Skeletal muscle cell (primary cell): ENCODE data around the gene ZNF71.

Experiments
- DNase-seq: peaks from one replicate; pipeline ENCODE4 v3.0.0-alpha.2; 2010; ENCODE audit warnings: low read depth
- H3K4me3 ChIP-seq: 2 replicates; pipeline ENCODE4 v1.5.1; 2011; ENCODE audit warnings: low read depth, mild to moderate bottlenecking, control low read depth, low read length, moderate library complexity

ZNF71 gene

GRCh38 chr19:56594783-56595547 lies at the start of gene ZNF71:
Gene ZNF71 (plus strand): TSS chr19:56595302. CDS start chr19:56601559, 6,257 bp downstream.
- peak; percentile 43 for DNase-seq

DNA sequence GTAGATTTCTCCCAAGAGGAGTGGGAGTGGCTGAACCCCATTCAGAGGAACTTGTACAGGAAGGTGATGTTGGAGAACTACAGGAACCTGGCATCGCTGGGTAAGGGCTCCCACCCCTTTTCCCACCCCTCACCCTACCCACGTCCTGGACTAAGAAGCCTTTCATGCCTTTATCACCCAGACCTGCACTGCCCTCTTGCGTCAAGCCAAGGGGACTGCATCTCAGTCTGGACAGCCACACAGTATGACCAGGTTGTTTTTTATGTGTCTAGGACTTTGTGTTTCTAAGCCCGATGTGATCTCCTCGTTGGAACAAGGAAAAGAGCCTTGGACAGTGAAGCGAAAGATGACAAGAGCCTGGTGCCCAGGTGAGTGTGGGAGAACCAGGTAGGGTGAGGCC lies 47.6 kb upstream of the ZNF71 start:
- no peak overlapping the region for H3K4me3 ChIP-seq
- DNase-seq, result no peak

More at GRCh38 chr19:56594783-56595547, at the start of gene ZNF71:
- H3K4me3 ChIP-seq, result peak within 1 kb of the TSS; percentile 94

- no peak overlapping the region for H3K4me3 ChIP-seq
- DNase-seq, result no peak
Observed at GRCh38 chr19:56554272-56554869, 40.7 kb upstream of the ZNF71 start.

DNA sequence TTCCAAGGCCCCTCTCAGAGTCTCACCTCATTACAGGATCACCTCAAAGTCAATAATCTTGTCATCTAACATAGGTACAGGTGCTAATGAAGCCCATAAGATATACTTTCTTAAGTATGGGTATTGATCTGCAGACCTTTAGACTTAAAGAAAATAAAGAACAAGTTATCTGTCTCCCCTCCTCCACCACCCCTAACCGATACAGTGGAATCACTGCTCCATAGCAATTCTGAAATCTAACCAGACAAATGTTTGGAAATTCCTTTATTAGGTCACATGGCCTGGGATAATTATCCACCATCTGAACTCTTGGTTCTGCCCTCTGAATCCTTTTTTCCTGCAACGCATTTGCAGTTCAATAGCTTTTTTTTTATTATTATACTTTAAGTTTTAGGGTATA lies 32.3 kb upstream of the ZNF71 start:
- no peak for DNase-seq
- H3K4me3 ChIP-seq, result no peak overlapping the region

- peak overlapping the region; percentile 91 for H3K4me3 ChIP-seq
- no peak for DNase-seq
Observed at GRCh38 chr19:56566904-56567273, 28.2 kb upstream of the ZNF71 start.

GRCh38 chr19:56567274-56568120 lies 27.6 kb upstream of the ZNF71 start, which contains the start of gene ZNF470:
Gene ZNF470 (plus strand): TSS chr19:56567468. CDS start chr19:56570312, 2,844 bp downstream.
- DNase-seq, result peak; percentile 76
- H3K4me3 ChIP-seq, result peak within 1 kb of the TSS; percentile 91

GRCh38 chr19:56572589-56572988 lies 22.5 kb upstream of the ZNF71 start:
- no peak overlapping the region for H3K4me3 ChIP-seq
- no peak for DNase-seq

- DNase-seq, result no peak
- H3K4me3 ChIP-seq, result no peak overlapping the region
Observed at GRCh38 chr19:56573914-56574313, 21.2 kb upstream of the ZNF71 start.

DNA sequence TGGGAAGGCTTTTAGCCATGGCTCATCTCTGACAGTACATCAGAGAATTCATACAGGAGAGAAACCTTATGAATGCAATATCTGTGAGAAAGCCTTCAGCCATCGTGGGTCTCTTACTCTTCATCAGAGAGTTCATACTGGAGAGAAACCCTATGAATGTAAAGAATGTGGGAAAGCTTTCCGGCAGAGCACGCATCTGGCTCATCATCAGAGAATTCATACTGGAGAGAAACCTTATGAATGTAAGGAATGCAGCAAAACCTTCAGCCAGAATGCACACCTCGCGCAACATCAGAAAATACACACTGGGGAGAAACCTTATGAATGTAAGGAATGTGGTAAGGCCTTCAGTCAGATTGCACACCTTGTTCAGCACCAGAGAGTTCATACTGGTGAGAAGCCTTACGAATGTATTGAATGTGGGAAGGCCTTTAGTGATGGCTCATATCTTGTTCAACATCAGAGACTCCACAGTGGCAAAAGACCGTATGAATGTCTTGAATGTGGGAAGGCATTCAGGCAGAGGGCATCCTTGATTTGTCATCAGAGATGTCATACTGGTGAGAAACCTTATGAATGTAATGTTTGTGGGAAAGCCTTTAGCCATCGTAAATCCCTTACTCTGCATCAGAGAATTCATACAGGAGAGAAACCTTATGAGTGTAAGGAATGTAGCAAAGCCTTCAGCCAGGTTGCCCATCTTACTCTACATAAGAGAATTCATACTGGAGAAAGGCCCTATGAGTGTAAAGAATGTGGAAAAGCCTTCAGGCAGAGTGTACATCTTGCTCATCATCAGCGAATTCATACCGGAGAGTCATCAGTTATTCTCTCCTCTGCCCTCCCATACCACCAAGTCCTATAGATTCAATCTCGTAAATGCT lies 17.1 kb upstream of the ZNF71 start:
- no peak for DNase-seq
- no peak overlapping the region for H3K4me3 ChIP-seq

GRCh38 chr19:56594446-56594782 lies 688 bp upstream of the ZNF71 start:
- peak overlapping the region; percentile 94 for H3K4me3 ChIP-seq
- no peak for DNase-seq

GRCh38 chr19:56595548-56595899 lies 422 bp downstream of the ZNF71 start:
- no peak for DNase-seq

DNA sequence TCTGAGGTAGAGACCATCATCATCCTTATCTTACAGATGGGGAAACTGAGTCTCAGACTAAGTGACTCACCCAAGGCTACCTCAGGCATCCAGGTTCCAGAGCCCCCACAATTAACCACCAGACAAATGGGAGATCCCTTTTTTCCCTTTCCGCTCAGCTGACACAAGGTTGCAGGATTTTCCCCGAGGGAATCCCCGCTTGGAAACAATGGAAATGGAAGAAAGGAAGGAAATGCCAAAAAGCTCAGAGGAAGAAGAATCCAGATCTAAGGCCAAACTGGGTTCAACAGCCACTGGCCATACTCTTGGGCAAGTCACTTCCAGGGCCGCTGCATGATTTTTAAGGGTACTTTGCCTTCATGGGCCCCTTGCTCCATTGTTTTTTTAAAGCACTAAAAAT lies 1.6 kb downstream of the ZNF71 start:
- DNase-seq, result no peak
- no peak overlapping the region for H3K4me3 ChIP-seq

More at GRCh38 chr19:56595548-56595899, 422 bp downstream of the ZNF71 start:
- peak overlapping the region; percentile 94 for H3K4me3 ChIP-seq

- DNase-seq, result peak; percentile 19
Observed at GRCh38 chr19:56597696-56598095, 2.6 kb downstream of the ZNF71 start.

DNA sequence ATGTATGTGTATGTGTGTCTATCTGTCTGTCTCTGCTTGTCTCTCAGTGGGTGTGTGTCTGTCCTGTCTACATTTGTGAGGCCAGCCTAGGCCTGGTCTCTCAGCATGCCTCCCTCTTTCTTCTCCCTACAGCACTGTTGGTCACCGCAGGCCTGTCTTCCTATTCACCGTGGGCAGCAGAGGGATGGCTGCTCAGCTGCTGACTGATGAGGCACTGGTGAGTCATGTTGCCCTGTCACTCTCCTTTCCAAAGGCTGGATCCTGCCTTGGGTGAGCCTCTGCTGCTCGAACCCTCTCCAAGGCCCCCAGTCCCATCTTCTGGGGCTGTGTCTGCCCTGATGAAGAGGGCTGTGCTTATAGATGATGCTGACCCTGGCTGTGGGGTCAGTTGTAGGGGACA lies 6.3 kb downstream of the ZNF71 start:
- H3K4me3 ChIP-seq, result no peak overlapping the region
- DNase-seq, result no peak

More at GRCh38 chr19:56597696-56598095, 2.6 kb downstream of the ZNF71 start:
- H3K4me3 ChIP-seq, result no peak overlapping the region

GRCh38 chr19:56603829-56604228 lies 8.7 kb downstream of the ZNF71 start:
- no peak for DNase-seq
- H3K4me3 ChIP-seq, result no peak overlapping the region

- no peak overlapping the region for H3K4me3 ChIP-seq
- DNase-seq, result no peak
Observed at GRCh38 chr19:56608274-56608964, 13.3 kb downstream of the ZNF71 start.

- H3K4me3 ChIP-seq, result no peak overlapping the region
- DNase-seq, result no peak
Observed at GRCh38 chr19:56611288-56611687, 16.2 kb downstream of the ZNF71 start.

DNA sequence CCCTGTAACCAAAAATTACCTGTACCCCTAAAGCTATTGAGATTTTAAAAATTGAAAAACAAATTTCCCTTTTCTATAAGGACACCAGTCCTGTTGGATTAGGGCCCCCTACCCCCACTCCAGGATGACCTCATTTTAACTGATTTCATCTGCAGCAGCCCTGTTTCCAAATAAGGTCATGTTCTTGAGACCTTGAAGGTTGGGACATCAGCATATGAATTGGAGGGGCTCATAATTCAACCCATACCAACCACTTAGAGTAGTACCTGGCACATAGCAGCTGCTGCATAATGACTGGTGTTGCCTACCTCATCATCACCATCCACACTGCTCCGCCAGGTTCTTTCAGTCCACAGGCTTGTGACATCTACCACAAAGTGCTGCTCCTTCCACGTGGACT lies 17.6 kb downstream of the ZNF71 start:
- DNase-seq, result no peak
- no peak overlapping the region for H3K4me3 ChIP-seq

GRCh38 chr19:56613639-56614038 lies 18.5 kb downstream of the ZNF71 start:
- no peak for DNase-seq
- no peak overlapping the region for H3K4me3 ChIP-seq
